Activated CD8-positive, alpha-beta memory T cell treated with anti-CD3 and anti-CD28 coated beads for 24 hours (primary cell): ENCODE data around the gene CFDP1.

ENCODE experiments used
- DNase-seq: peaks from one replicate; pipeline ENCODE4 v3.0.0-alpha.2; 2020

CFDP1 gene

GRCh38 chr16:75402159-75402820 lies 31.0 kb downstream of the CFDP1 start:
- DNase-seq: no peak

- no peak for DNase-seq
Observed at GRCh38 chr16:75401691-75402090, 31.6 kb downstream of the CFDP1 start.

- no peak for DNase-seq
Observed at GRCh38 chr16:75398333-75398732, 35.0 kb downstream of the CFDP1 start.

GRCh38 chr16:75394941-75395340 lies 38.4 kb downstream of the CFDP1 start:
- no peak for DNase-seq

- DNase-seq: no peak
Observed at GRCh38 chr16:75392906-75393305, 40.4 kb downstream of the CFDP1 start.

GRCh38 chr16:75390926-75391653 lies 42.2 kb downstream of the CFDP1 start:
- DNase-seq: no peak

GRCh38 chr16:75389096-75389690 lies 44.1 kb downstream of the CFDP1 start:
- DNase-seq: no peak

GRCh38 chr16:75387951-75388350 lies 45.4 kb downstream of the CFDP1 start:
- no peak for DNase-seq

- DNase-seq: no peak
Observed at GRCh38 chr16:75385507-75386152, 47.7 kb downstream of the CFDP1 start.

- DNase-seq: no peak
Observed at GRCh38 chr16:75383141-75383540, 50.2 kb downstream of the CFDP1 start.

GRCh38 chr16:75382611-75383010 lies 50.7 kb downstream of the CFDP1 start:
- no peak for DNase-seq

GRCh38 chr16:75380870-75381269 lies 52.4 kb downstream of the CFDP1 start:
- no peak for DNase-seq

GRCh38 chr16:75379911-75380847 lies 53.1 kb downstream of the CFDP1 start:
- no peak for DNase-seq

GRCh38 chr16:75379339-75379738 lies 54.0 kb downstream of the CFDP1 start:
- no peak for DNase-seq

- DNase-seq: no peak
Observed at GRCh38 chr16:75378616-75379015, 54.7 kb downstream of the CFDP1 start.

GRCh38 chr16:75377729-75378386 lies 55.4 kb downstream of the CFDP1 start:
- DNase-seq: no peak

- DNase-seq: no peak
Observed at GRCh38 chr16:75376475-75377161, 56.7 kb downstream of the CFDP1 start.

- DNase-seq: no peak
Observed at GRCh38 chr16:75374388-75374787, 58.9 kb downstream of the CFDP1 start.

- DNase-seq: no peak
Observed at GRCh38 chr16:75372236-75372856, 61.0 kb downstream of the CFDP1 start.

- no peak for DNase-seq
Observed at GRCh38 chr16:75371171-75371570, 62.1 kb downstream of the CFDP1 start.

GRCh38 chr16:75364286-75364791 lies 69.0 kb downstream of the CFDP1 start:
- DNase-seq: no peak
